Mucosa of descending colon (tissue), 3 donors: ENCODE data around the gene DUS3L. TPM values are rescaled to one million over a fixed set of nuclear protein-coding genes. Genes with fewer than 3 reads are reported as not detected.
A peak's percentile ranks its signal among the peaks of the same experiment; 100 is the strongest.

Source experiments
- ATAC-seq: fragments of 200-7000 bp; cut with Tn5 transposase; one replicate; pipeline ENCODE4 v1.9.1; 2020; ENCODE audit warnings: mild to moderate bottlenecking, moderate library complexity
- DNase-seq, 3 donors: peaks; one replicate each; pipeline ENCODE4 v3.0.0-alpha.2; 2020
- H3K36me3 ChIP-seq: fragments of 200-600 bp; one replicate; pipeline ENCODE4 v1.8.0; 2021; ENCODE audit warnings: low read depth, mild to moderate bottlenecking
- H3K4me1 ChIP-seq: fragments of 200-600 bp; one replicate; pipeline ENCODE4 v1.8.0; 2021; ENCODE audit warnings: low read depth, mild to moderate bottlenecking
- H3K4me3 ChIP-seq: fragments of 200-600 bp; one replicate; pipeline ENCODE4 v1.8.0; 2021; ENCODE audit warnings: mild to moderate bottlenecking
- H3K9me3 ChIP-seq: fragments of 200-600 bp; one replicate; pipeline ENCODE4 v1.8.0; 2021; ENCODE audit warnings: mild to moderate bottlenecking
- CTCF ChIP-seq: fragments of 200-600 bp; IDR thresholded peaks from one replicate; pipeline ENCODE4 v1.8.0; 2022; ENCODE audit warnings: antibody characterized with exemption, mild to moderate bottlenecking
- intact Hi-C, 2 donors: fragments of 100-400 bp; cut with DNase I in 1 of 2; cut with micrococcal nuclease in 1 of 2; formaldehyde crosslinking; loops; one replicate each; pipeline versions ENCODE4 v1.11.0 to v1.11.1; 2022; cut with DNase I, micrococcal nuclease
- total RNA-seq, 3 donors: library from RNA; stranded (reverse); fragmentation: NEBNext Ultra II Directional in 2 of 3; extraction: Animal tissue kit (Norgen Biotek cat#: 25700) in 2 of 3; gene quantifications; one replicate each; pipeline versions ENCODE4 v1.2.1 to v1.2.4, GENCODE V29; 2021 to 2023
- donor health status: DM: no; HTN: no; CAD: no; lungs with moderate emphysema.
- donor health status: DM: no; HTN: no; CAD: no.
- donor health status: DM: no; HTN: yes; CAD: no.

The DUS3L gene
- total RNA-seq, 3 donors from 2014 or later, result 33.3 to 36.9 (median 35.6) TPM

GRCh38 chr19:5809053-5809452, 18.1 kb upstream of the DUS3L start:
- Histone ChIP-seq H3K4me1 (peaks cover 15% of the 10 kb centered on the region), H3K4me3 (no peak overlapping the region), H3K9me3 (no peaks in the 10 kb centered on the region), H3K36me3 (no peaks in the 10 kb centered on the region)
- no peak for TF ChIP-seq CTCF
- intact Hi-C loops, result no loop called here
- DNase-seq, result no peak
- ATAC-seq, result no peak

- Histone ChIP-seq H3K9me3 (no peaks in the 10 kb centered on the region), H3K4me1 (peaks cover 23% of the 10 kb centered on the region), H3K4me3 (no peak overlapping the region), H3K36me3 (no peaks in the 10 kb centered on the region)
- no peak for TF ChIP-seq CTCF
- ATAC-seq, result no peak
- DNase-seq, result no peak
- intact Hi-C loops, result no loop called here
Measured at GRCh38 chr19:5808120-5808816, 17.3 kb upstream of the DUS3L start.

GRCh38 chr19:5806905-5807304, 15.9 kb upstream of the DUS3L start:
- no peak overlapping the region for H3K4me3 ChIP-seq
- ATAC-seq (no peak), DNase-seq (no peak)
- no peaks in the 10 kb centered on the region for H3K36me3 ChIP-seq
- intact Hi-C loops, result no loop called here
- peaks cover 23% of the 10 kb centered on the region for H3K4me1 ChIP-seq
- TF ChIP-seq CTCF, result no peak
- no peaks in the 10 kb centered on the region for H3K9me3 ChIP-seq

GRCh38 chr19:5806133-5806489, 15.1 kb upstream of the DUS3L start:
- no peak for DNase-seq
- no peaks in the 10 kb centered on the region for H3K9me3 ChIP-seq
- no peaks in the 10 kb centered on the region for H3K36me3 ChIP-seq
- TF ChIP-seq CTCF, result no peak
- no peak for ATAC-seq
- intact Hi-C loops, result no loop called here
- peaks cover 23% of the 10 kb centered on the region for H3K4me1 ChIP-seq
- H3K4me3 ChIP-seq, result no peak overlapping the region

GRCh38 chr19:5805462-5806132, 14.6 kb upstream of the DUS3L start:
- H3K4me3 ChIP-seq, result no peak overlapping the region
- ATAC-seq (peak; percentile 68), DNase-seq (peak; percentile 73 to 87 (median 81))
- intact Hi-C loops, result no loop called here
- H3K36me3 ChIP-seq, result no peaks in the 10 kb centered on the region
- TF ChIP-seq CTCF, result peak; percentile 71
- no peaks in the 10 kb centered on the region for H3K9me3 ChIP-seq
- peaks cover 23% of the 10 kb centered on the region for H3K4me1 ChIP-seq
